Measurements from ENCODE around the gene SRSF1.
"Not testable (repeated sequence)": the region's sequence is repeated elsewhere in the genome, so short reads cannot be mapped to it uniquely, and the experiment has no call there.

Gene SRSF1

GRCh38 chr17:57971572-57971971 is 35.5 kb downstream of the SRSF1 start:
- no peak overlapping the region for H3K27ac ChIP-seq
- no peak for DNase-seq (ENCODE audit: low read depth, low spot score)

GRCh38 chr17:57970710-57971109 is 36.3 kb downstream of the SRSF1 start:
- no peak overlapping the region for H3K27ac ChIP-seq
- no peak for DNase-seq (ENCODE audit: low read depth, low spot score)

GRCh38 chr17:57968456-57968855 is 38.6 kb downstream of the SRSF1 start:
- H3K27ac ChIP-seq: no peak overlapping the region
- DNase-seq (ENCODE audit: low read depth, low spot score): no peak

- no peak for DNase-seq (ENCODE audit: low read depth, low spot score)
- no peak overlapping the region for H3K27ac ChIP-seq
Measured at GRCh38 chr17:57966875-57967274, 40.2 kb downstream of the SRSF1 start.

- no peak overlapping the region for H3K27ac ChIP-seq
- no peak for DNase-seq (ENCODE audit: low read depth, low spot score)
Measured at GRCh38 chr17:57966246-57966645, 40.8 kb downstream of the SRSF1 start.

GRCh38 chr17:57965521-57966160 is 41.4 kb downstream of the SRSF1 start:
- no peak overlapping the region for H3K27ac ChIP-seq
- DNase-seq (ENCODE audit: low read depth, low spot score): no peak

GRCh38 chr17:57963149-57963511 is 43.9 kb downstream of the SRSF1 start:
- H3K27ac ChIP-seq: no peak overlapping the region
- no peak for DNase-seq (ENCODE audit: low read depth, low spot score)

GRCh38 chr17:57962279-57963148 is 44.5 kb downstream of the SRSF1 start:
- no peak for DNase-seq (ENCODE audit: low read depth, low spot score)
- no peak overlapping the region for H3K27ac ChIP-seq

- no peak overlapping the region for H3K27ac ChIP-seq
- DNase-seq (ENCODE audit: low read depth, low spot score): no peak
Measured at GRCh38 chr17:57959929-57960328, 47.1 kb downstream of the SRSF1 start.

- not testable (repeated sequence) for H3K27ac ChIP-seq; DNase-seq (ENCODE audit: low read depth, low spot score)
Measured at GRCh38 chr17:57958391-57958790, 48.7 kb downstream of the SRSF1 start.

GRCh38 chr17:57957886-57958285 is 49.2 kb downstream of the SRSF1 start:
- DNase-seq (ENCODE audit: low read depth, low spot score): no peak
- H3K27ac ChIP-seq: no peak overlapping the region

GRCh38 chr17:57957120-57957850 is 49.8 kb downstream of the SRSF1 start:
- no peak for DNase-seq (ENCODE audit: low read depth, low spot score)
- no peak overlapping the region for H3K27ac ChIP-seq

GRCh38 chr17:57956291-57957119 is 50.5 kb downstream of the SRSF1 start:
- DNase-seq (ENCODE audit: low read depth, low spot score): no peak

GRCh38 chr17:57955183-57955931 is 51.7 kb downstream of the SRSF1 start, which contains the start of gene CUEDC1:
CUEDC1 (minus strand) TSS chr17:57955412; CDS start chr17:57885564, 69,848 bp downstream.
- no peak for DNase-seq (ENCODE audit: low read depth, low spot score)
- peak within 1 kb of the TSS; percentile 66 for H3K27ac ChIP-seq

More at GRCh38 chr17:57956291-57957119, 50.5 kb downstream of the SRSF1 start:
- no peak overlapping the region for H3K27ac ChIP-seq

GRCh38 chr17:57954397-57955182 is 52.5 kb downstream of the SRSF1 start:
- H3K27ac ChIP-seq: peak overlapping the region; percentile 66
- no peak for DNase-seq (ENCODE audit: low read depth, low spot score)

GRCh38 chr17:57953705-57954396 is 53.2 kb downstream of the SRSF1 start:
- H3K27ac ChIP-seq: peak overlapping the region; percentile 66
- no peak for DNase-seq (ENCODE audit: low read depth, low spot score)

Data from epithelial cell of prostate (primary cell).